B cell (primary cell): ENCODE measurements around the gene PTPRE. TPM values are rescaled to one million over a fixed set of nuclear protein-coding genes. Genes with fewer than 3 reads are reported as not detected.

Source experiments
- ATAC-seq: fragments of 200-7000 bp; cut with Tn5 transposase; one replicate; pipeline ENCODE4 v1.10.0; 2021; ENCODE audit warnings: low read depth, mild to moderate bottlenecking, moderate number of reproducible peaks, moderate library complexity
- CTCF ChIA-PET: fragments of 350-600 bp; sonication (Branson Sonifier 250); formaldehyde crosslinking; loops from one replicate; lab custom pipeline; 2021; ENCODE audit warnings: antibody characterized with exemption, inconsistent platforms; lab: Charles Lee
- POLR2A ChIA-PET: fragments of 350-600 bp; sonication (Branson Sonifier 250); formaldehyde crosslinking; loops from one replicate; lab custom pipeline; 2021; ENCODE audit warnings: antibody characterized with exemption; lab: Charles Lee
- DNase-seq: peaks from one replicate; pipeline ENCODE4 v3.0.0; 2013
- H2AFZ ChIP-seq: 2 replicates; pipeline ENCODE4 v1.6.1; 2012; ENCODE audit warnings: mild to moderate bottlenecking, low read depth, low read length; ENCODE audit not compliant: insufficient read depth, poor library complexity, severe bottlenecking
- H3K27ac ChIP-seq, 2 donors: 1 replicate in 1 of 2; 2 replicates in 1 of 2; pipeline ENCODE4 v1.5.1; 2012 to 2013; ENCODE audit warnings: low read length in 2 of 2, mild to moderate bottlenecking in 2 of 2, moderate library complexity in 1 of 2
- H3K27me3 ChIP-seq, 4 experiments: fragments of 200-600 bp in 1 of 4; sonication (generic) in 1 of 4; replicated peaks in 1 of 4; 1 replicate in 2 of 4; 2 replicates in 2 of 4; pipeline versions ENCODE4 v1.6.1 to v1.7.0; 2013 to 2016; ENCODE audit warnings: low read length in 3 of 4, mild to moderate bottlenecking in 2 of 4, mixed read lengths in 1 of 4, moderate library complexity in 1 of 4; ENCODE audit not compliant: insufficient read depth in 4 of 4, control insufficient read depth in 3 of 4; ENCODE audit errors: control extremely low read depth in 1 of 4
- H3K36me3 ChIP-seq, 2 experiments: replicated peaks in 1 of 2; 1 replicate in 1 of 2; 2 replicates in 1 of 2; pipeline versions ENCODE4 v1.6.1 to v1.7.1; 2013; ENCODE audit warnings: low read length in 1 of 2; ENCODE audit not compliant: insufficient read depth in 2 of 2, control insufficient read depth in 1 of 2; ENCODE audit errors: control extremely low read depth in 1 of 2, extremely low read depth in 1 of 2
- H3K4me1 ChIP-seq, 2 donors: fragments of 200-600 bp in 1 of 2; sonication (generic) in 1 of 2; 1 replicate in 1 of 2; 2 replicates in 1 of 2; pipeline versions ENCODE4 v1.5.1 to v1.6.1; 2013 to 2017; ENCODE audit warnings: low read length in 2 of 2; ENCODE audit not compliant: control insufficient read depth in 2 of 2, insufficient read depth in 2 of 2
- H3K4me2 ChIP-seq: replicated peaks from 2 replicates; pipeline ENCODE3; 2012; ENCODE audit warnings: mild to moderate bottlenecking, low read depth, low read length; ENCODE audit not compliant: poor library complexity, severe bottlenecking
- H3K4me3 ChIP-seq, 5 experiments: fragments of 200-600 bp in 1 of 5; sonication (generic) in 1 of 5; 1 replicate in 3 of 5; 2 replicates in 2 of 5; pipeline versions ENCODE4 v1.5.1 to v1.7.0; 2011 to 2016; ENCODE audit warnings: low read length in 4 of 5, mild to moderate bottlenecking in 4 of 5, low read depth in 2 of 5, control low read depth in 1 of 5, moderate library complexity in 1 of 5; ENCODE audit not compliant: insufficient read depth in 1 of 5; ENCODE audit errors: control extremely low read depth in 1 of 5, extremely low read depth in 1 of 5
- H3K79me2 ChIP-seq: fragments of 200-600 bp; sonication (generic); one replicate; pipeline ENCODE4 v1.6.0; 2016; ENCODE audit warnings: low read length; ENCODE audit not compliant: control insufficient read depth, insufficient read depth
- H3K9ac ChIP-seq: fragments of 200-600 bp; sonication (generic); 2 replicates; pipeline ENCODE4 v1.6.1; 2017; ENCODE audit warnings: mild to moderate bottlenecking, low read length, moderate library complexity
- H3K9me3 ChIP-seq, 3 donors: one replicate each; pipeline versions ENCODE4 v1.6.1 to v1.7.1; 2013; ENCODE audit warnings: low read length in 2 of 3; ENCODE audit not compliant: control insufficient read depth in 2 of 3, insufficient read depth in 1 of 3; ENCODE audit errors: control extremely low read depth in 1 of 3
- H4K20me1 ChIP-seq: 2 replicates; pipeline ENCODE4 v1.6.0; 2012; ENCODE audit warnings: mild to moderate bottlenecking, low read length; ENCODE audit not compliant: insufficient read depth, control insufficient read depth, poor library complexity, severe bottlenecking
- H3K27ac Mint-ChIP-seq: one replicate; pipeline ENCODE4 v1.8.0; 2021; ENCODE audit warnings: mixed read lengths
- H3K27me3 Mint-ChIP-seq: one replicate; pipeline ENCODE4 v1.8.0; 2021; ENCODE audit warnings: mixed read lengths
- H3K4me1 Mint-ChIP-seq: one replicate; pipeline ENCODE4 v1.8.0; 2021; ENCODE audit warnings: mixed read lengths
- H3K4me3 Mint-ChIP-seq: one replicate; pipeline ENCODE4 v1.8.0; 2021; ENCODE audit warnings: mixed read lengths
- H3K9me3 Mint-ChIP-seq: one replicate; pipeline ENCODE4 v1.8.0; 2022; ENCODE audit warnings: mixed read lengths; ENCODE audit not compliant: insufficient read depth
- EZH2 ChIP-seq: IDR thresholded peaks from 2 replicates; pipeline ENCODE4 v1.6.1; 2012; ENCODE audit warnings: borderline replicate concordance, low read depth, mild to moderate bottlenecking, moderate library complexity, low read length; ENCODE audit not compliant: insufficient read depth, poor library complexity, severe bottlenecking
- WGBS: methylation state at CpG from one replicate; pipeline ENCODE4 v1.1.5; 2013; ENCODE audit warnings: missing lambda C conversion rate; ENCODE audit not compliant: insufficient coverage; 5-methylcytosine and 5-hydroxymethylcytosine counted together
- intact Hi-C: fragments of 100-400 bp; cut with micrococcal nuclease; formaldehyde crosslinking; loops from one replicate; pipeline ENCODE4 v1.10.0; 2022
- polyA plus RNA-seq: library from polyadenylated mRNA; depleted of rRNA; stranded (reverse); fragments of >200 nt; gene quantifications from 2 replicates; pipeline ENCODE4 v1.2.3, GENCODE V29; 2012
- total RNA-seq, 2 donors: library from RNA; stranded (reverse); fragments of 120-200 nt in 1 of 2; gene quantifications; 1 replicate in 1 of 2; 2 replicates in 1 of 2; pipeline versions ENCODE4 v1.2.3 to v1.2.4, GENCODE V29; 2013 to 2022
- TF ChIP-seq, protein P1 (sequence below): fragments of 200-600 bp; IDR thresholded peaks from one replicate; pipeline ENCODE4 v1.8.0; 2022; ENCODE audit warnings: antibody characterized with exemption, mild to moderate bottlenecking

The PTPRE gene
- total and polyA plus RNA-seq, 2 donors (not counting 1 experiment from before 2014, with no cell fraction given): 6.6 to 32.7 TPM

DNA sequence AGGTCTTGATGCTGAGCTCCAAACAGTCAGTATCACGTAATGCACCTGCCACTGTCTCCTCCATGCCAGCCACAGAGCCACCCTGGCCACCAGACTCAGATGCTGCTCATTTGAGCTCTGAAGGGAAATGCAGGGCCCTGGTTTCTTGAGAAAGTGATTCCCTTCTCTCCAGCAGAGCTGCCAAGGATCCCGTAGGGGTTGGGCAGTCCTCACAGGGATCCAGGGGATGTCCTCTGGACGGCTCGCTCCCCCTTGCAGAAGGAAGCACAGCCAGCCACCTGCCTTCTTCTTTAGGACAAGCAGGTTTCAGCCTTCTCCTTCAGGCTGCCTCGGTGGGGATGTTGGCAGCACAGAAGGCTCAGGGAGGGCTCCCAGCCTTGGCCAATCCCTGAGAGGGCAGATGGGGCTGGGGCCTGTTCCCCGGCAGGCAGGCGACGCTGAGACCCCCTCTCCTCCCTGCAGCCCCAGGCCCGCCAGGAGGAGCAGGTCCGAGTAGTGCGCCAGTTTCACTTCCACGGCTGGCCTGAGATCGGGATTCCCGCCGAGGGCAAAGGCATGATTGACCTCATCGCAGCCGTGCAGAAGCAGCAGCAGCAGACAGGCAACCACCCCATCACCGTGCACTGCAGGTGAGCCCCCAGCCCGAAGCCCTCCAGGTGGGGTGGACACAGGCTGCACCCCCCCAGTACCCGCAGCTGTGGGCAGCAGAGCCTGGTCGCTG lies 170.4 kb downstream of the PTPRE start:
- no peak overlapping the region for H3K4me3 ChIP-seq
- H3K79me2 ChIP-seq: no peaks in the 10 kb centered on the region
- Mint-ChIP-seq H3K4me1 (no peaks in the 10 kb centered on the region), H3K9me3 (no peaks in the 10 kb centered on the region), H3K27me3 (no peaks in the 10 kb centered on the region), H3K4me3 (no peak overlapping the region), H3K27ac (no peak overlapping the region)
- no peaks in the 10 kb centered on the region for H3K4me1 ChIP-seq
- DNase-seq (no peak), ATAC-seq (no peak)
- H3K9me3 ChIP-seq: no peaks in the 10 kb centered on the region
- TF ChIP-seq EZH2: no peak
- TF ChIP-seq, protein P1, sequence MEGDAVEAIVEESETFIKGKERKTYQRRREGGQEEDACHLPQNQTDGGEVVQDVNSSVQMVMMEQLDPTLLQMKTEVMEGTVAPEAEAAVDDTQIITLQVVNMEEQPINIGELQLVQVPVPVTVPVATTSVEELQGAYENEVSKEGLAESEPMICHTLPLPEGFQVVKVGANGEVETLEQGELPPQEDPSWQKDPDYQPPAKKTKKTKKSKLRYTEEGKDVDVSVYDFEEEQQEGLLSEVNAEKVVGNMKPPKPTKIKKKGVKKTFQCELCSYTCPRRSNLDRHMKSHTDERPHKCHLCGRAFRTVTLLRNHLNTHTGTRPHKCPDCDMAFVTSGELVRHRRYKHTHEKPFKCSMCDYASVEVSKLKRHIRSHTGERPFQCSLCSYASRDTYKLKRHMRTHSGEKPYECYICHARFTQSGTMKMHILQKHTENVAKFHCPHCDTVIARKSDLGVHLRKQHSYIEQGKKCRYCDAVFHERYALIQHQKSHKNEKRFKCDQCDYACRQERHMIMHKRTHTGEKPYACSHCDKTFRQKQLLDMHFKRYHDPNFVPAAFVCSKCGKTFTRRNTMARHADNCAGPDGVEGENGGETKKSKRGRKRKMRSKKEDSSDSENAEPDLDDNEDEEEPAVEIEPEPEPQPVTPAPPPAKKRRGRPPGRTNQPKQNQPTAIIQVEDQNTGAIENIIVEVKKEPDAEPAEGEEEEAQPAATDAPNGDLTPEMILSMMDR: no peak
- H3K4me2 ChIP-seq: no peak overlapping the region
- no peaks in the 10 kb centered on the region for H4K20me1 ChIP-seq
- no peaks in the 10 kb centered on the region for H3K27me3 ChIP-seq
- POLR2A ChIA-PET: no interaction called here
- H3K9ac ChIP-seq: no peak overlapping the region
- H3K36me3 ChIP-seq: peaks cover 14 to 53% of the 10 kb centered on the region in 2 experiments
- no peak overlapping the region for H2AFZ ChIP-seq
- no peak overlapping the region for H3K27ac ChIP-seq
- whole genome bisulfite sequencing: 95% methylated on average over 20 of the region's 21 CpGs
- CTCF ChIA-PET: interaction anchor here (0.9 to 20.7 kb wide), 5 partner anchors 9 to 101 kb away, joined by 3 to 524 read pairs (median 4); no protein-coding TSS in a partner anchor
- intact Hi-C loops: no loop called here
